Liver (tissue), 9 donors: Measurements from ENCODE around the gene EXOC4. TPM values are rescaled to one million over a fixed set of nuclear protein-coding genes. Genes with fewer than 3 reads are reported as not detected.

Experiments
- DNase-seq: peaks from one replicate; pipeline ENCODE4 v3.0.0-alpha.2; 2017; ENCODE audit warnings: low spot score
- H3K27ac ChIP-seq, 2 donors: one replicate each; pipeline ENCODE4 v1.7.0; 2013; ENCODE audit warnings: inconsistent platforms in 2 of 2, low read length in 2 of 2, control low read depth in 1 of 2, low read depth in 1 of 2, mild to moderate bottlenecking in 1 of 2
- H3K27me3 ChIP-seq, 4 donors: one replicate each; pipeline versions ENCODE4 v1.6.1 to v1.7.0; 2013; ENCODE audit warnings: low read length in 3 of 4, inconsistent platforms in 1 of 4, mild to moderate bottlenecking in 1 of 4, moderate library complexity in 1 of 4; ENCODE audit not compliant: control insufficient read depth in 4 of 4, insufficient read depth in 4 of 4
- H3K36me3 ChIP-seq, 4 donors: one replicate each; pipeline versions ENCODE4 v1.6.1 to v1.7.0; 2013; ENCODE audit warnings: low read length in 3 of 4, mild to moderate bottlenecking in 3 of 4, low read depth in 1 of 4, moderate library complexity in 1 of 4; ENCODE audit not compliant: control insufficient read depth in 4 of 4, insufficient read depth in 3 of 4
- H3K4me1 ChIP-seq, 4 donors: one replicate each; pipeline versions ENCODE4 v1.6.1 to v1.7.0; 2013; ENCODE audit warnings: low read length in 3 of 4, mild to moderate bottlenecking in 3 of 4, moderate library complexity in 1 of 4; ENCODE audit not compliant: control insufficient read depth in 4 of 4, insufficient read depth in 4 of 4
- H3K4me3 ChIP-seq, 3 donors: one replicate each; pipeline versions ENCODE4 v1.6.1 to v1.7.0; 2013; ENCODE audit warnings: low read length in 3 of 3, control low read depth in 1 of 3, low read depth in 1 of 3, mild to moderate bottlenecking in 1 of 3
- H3K9ac ChIP-seq, 2 donors: one replicate each; pipeline ENCODE4 v1.7.0; 2013; ENCODE audit warnings: low read length in 2 of 2, mild to moderate bottlenecking in 2 of 2, moderate library complexity in 2 of 2, control low read depth in 1 of 2, low read depth in 1 of 2
- H3K9me3 ChIP-seq, 4 donors: one replicate each; pipeline versions ENCODE4 v1.6.1 to v1.7.0; 2013; ENCODE audit warnings: low read length in 3 of 4; ENCODE audit not compliant: control insufficient read depth in 4 of 4
- EGR1 ChIP-seq, 2 donors: IDR thresholded peaks; 2 replicates each; pipeline ENCODE4 v1.6.1; 2016 to 2018; ENCODE audit warnings: antibody characterized with exemption in 2 of 2, low read depth in 2 of 2
- FOXA1 ChIP-seq: IDR thresholded peaks from 2 replicates; pipeline ENCODE4 v1.6.1; 2016; ENCODE audit warnings: antibody characterized with exemption
- FOXA2 ChIP-seq: IDR thresholded peaks from 2 replicates; pipeline ENCODE4 v1.6.1; 2016; ENCODE audit warnings: antibody characterized with exemption
- GABPA ChIP-seq, 2 donors: IDR thresholded peaks in 1 of 2; conservative IDR thresholded peaks in 1 of 2; 2 replicates each; pipeline ENCODE4 v1.6.1; 2016; ENCODE audit warnings: antibody characterized with exemption in 2 of 2, mild to moderate bottlenecking in 1 of 2, moderate library complexity in 1 of 2
- HNF4A ChIP-seq, 2 donors: conservative IDR thresholded peaks; 2 replicates each; pipeline ENCODE4 v1.6.1; 2016; ENCODE audit warnings: antibody characterized with exemption in 2 of 2, mild to moderate bottlenecking in 2 of 2
- HNF4G ChIP-seq: IDR thresholded peaks from 2 replicates; pipeline ENCODE4 v1.6.1; 2016; ENCODE audit warnings: antibody characterized with exemption
- JUND ChIP-seq, 2 donors: IDR thresholded peaks; 2 replicates each; pipeline ENCODE4 v1.6.1; 2016; ENCODE audit warnings: antibody characterized with exemption in 2 of 2
- NR2F2 ChIP-seq: IDR thresholded peaks from 2 replicates; pipeline ENCODE4 v1.6.1; 2016; ENCODE audit warnings: antibody characterized with exemption
- RAD21 ChIP-seq, 2 donors: IDR thresholded peaks; 2 replicates each; pipeline ENCODE4 v1.6.1; 2016; ENCODE audit warnings: antibody characterized with exemption in 2 of 2, mild to moderate bottlenecking in 2 of 2
- RXRA ChIP-seq, 2 donors: IDR thresholded peaks; 2 replicates each; pipeline ENCODE4 v1.6.1; 2017 to 2018; ENCODE audit warnings: antibody characterized with exemption in 2 of 2, mild to moderate bottlenecking in 1 of 2
- SP1 ChIP-seq: IDR thresholded peaks from 2 replicates; pipeline ENCODE4 v1.6.1; 2018; ENCODE audit warnings: antibody characterized with exemption, mild to moderate bottlenecking
- TAF1 ChIP-seq: conservative IDR thresholded peaks from 2 replicates; pipeline ENCODE4 v1.6.1; 2016; ENCODE audit warnings: antibody characterized with exemption, mild to moderate bottlenecking
- YY1 ChIP-seq: IDR thresholded peaks from 2 replicates; pipeline ENCODE4 v1.6.1; 2016; ENCODE audit warnings: antibody characterized with exemption, mild to moderate bottlenecking
- WGBS: extraction: QIAGEN DNeasy Blood & Tissue Kit; methylation state at CpG from one replicate; pipeline ENCODE4 v1.1.7; 2013; 5-methylcytosine and 5-hydroxymethylcytosine counted together
- polyA plus RNA-seq, 2 donors: library from polyadenylated mRNA; stranded (reverse) in 1 of 2; unstranded in 1 of 2; fragments of 200-250 nt in 1 of 2; fragments of >200 nt in 1 of 2; fragmentation: Nextera tagmentation in 1 of 2; extraction: Ambion mirVana in 1 of 2; gene quantifications; one replicate each; pipeline versions ENCODE4 v1.2.1 to v1.2.3, GENCODE V29; 2013 to 2015
- total RNA-seq, 2 donors: library from RNA; depleted of rRNA; stranded (reverse); fragments of >200 nt; gene quantifications; one replicate each; pipeline ENCODE4 v1.2.3, GENCODE V29; 2014
- TF ChIP-seq, protein P1 (sequence below): IDR thresholded peaks from 2 replicates; pipeline ENCODE4 v1.6.1; 2016; ENCODE audit warnings: antibody characterized with exemption
- TF ChIP-seq, protein P2 (sequence below): fragments of 150-350 bp; IDR thresholded peaks from 2 replicates; pipeline ENCODE4 v1.5.1; 2017; ENCODE audit warnings: improper control_type of control experiment, low read depth, low read length; ENCODE audit not compliant: missing input control
- TF ChIP-seq, protein P3 (sequence below): IDR thresholded peaks from 2 replicates; pipeline ENCODE4 v1.6.1; 2016; ENCODE audit warnings: antibody characterized with exemption, mild to moderate bottlenecking
- TF ChIP-seq, protein P4 (sequence below): IDR thresholded peaks from 2 replicates; pipeline ENCODE4 v1.6.1; 2016; ENCODE audit warnings: antibody characterized with exemption
- TF ChIP-seq, protein P5 (sequence below): IDR thresholded peaks from 2 replicates; pipeline ENCODE4 v1.6.1; 2016; ENCODE audit warnings: antibody characterized with exemption
- donor health status: healthy.
- donor health status: healthy.
- donor health status: healthy.
- donor health status: healthy.
- donor health status: healthy.

Gene EXOC4
- total and polyA plus RNA-seq, 4 donors = 9.5 to 55.9 (median 23.6) TPM

DNA sequence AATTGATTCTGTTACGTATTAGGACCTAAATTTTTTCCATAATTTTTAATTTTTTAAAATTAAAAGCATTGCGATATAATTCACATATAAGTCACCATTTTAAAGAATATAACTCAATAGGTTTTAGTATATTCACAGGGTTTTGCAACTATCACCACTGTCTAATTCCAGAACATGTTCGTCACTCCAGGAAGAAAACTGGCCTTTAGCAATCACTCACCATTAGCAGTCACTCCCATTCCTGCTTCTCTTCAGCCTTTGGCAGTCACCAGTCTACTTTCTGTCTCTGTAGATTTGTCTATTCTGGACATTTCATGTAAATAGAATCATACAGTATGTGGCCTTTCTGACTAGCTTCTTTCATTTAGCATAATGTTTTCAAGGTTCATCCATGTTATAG is 176.5 kb downstream of the EXOC4 start:
- no peak for DNase-seq
- Histone ChIP-seq H3K9me3 (no peaks in the 10 kb centered on the region), H3K27me3 (no peaks in the 10 kb centered on the region), H3K4me3 (no peak overlapping the region), H3K27ac (no peak overlapping the region), H3K4me1 (no peaks in the 10 kb centered on the region), H3K9ac (no peak overlapping the region), H3K36me3 (no peaks in the 10 kb centered on the region)
- WGBS = 97% methylated on average over 3 of the region's 3 CpGs
- TF ChIP-seq RXRA (IDR thresholded peaks at IDR 0.05) (no peak), TAF1 (no peak)
- TF ChIP-seq, protein P1, sequence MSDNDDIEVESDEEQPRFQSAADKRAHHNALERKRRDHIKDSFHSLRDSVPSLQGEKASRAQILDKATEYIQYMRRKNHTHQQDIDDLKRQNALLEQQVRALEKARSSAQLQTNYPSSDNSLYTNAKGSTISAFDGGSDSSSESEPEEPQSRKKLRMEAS = no peak
- TF ChIP-seq, protein P2, sequence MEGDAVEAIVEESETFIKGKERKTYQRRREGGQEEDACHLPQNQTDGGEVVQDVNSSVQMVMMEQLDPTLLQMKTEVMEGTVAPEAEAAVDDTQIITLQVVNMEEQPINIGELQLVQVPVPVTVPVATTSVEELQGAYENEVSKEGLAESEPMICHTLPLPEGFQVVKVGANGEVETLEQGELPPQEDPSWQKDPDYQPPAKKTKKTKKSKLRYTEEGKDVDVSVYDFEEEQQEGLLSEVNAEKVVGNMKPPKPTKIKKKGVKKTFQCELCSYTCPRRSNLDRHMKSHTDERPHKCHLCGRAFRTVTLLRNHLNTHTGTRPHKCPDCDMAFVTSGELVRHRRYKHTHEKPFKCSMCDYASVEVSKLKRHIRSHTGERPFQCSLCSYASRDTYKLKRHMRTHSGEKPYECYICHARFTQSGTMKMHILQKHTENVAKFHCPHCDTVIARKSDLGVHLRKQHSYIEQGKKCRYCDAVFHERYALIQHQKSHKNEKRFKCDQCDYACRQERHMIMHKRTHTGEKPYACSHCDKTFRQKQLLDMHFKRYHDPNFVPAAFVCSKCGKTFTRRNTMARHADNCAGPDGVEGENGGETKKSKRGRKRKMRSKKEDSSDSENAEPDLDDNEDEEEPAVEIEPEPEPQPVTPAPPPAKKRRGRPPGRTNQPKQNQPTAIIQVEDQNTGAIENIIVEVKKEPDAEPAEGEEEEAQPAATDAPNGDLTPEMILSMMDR = no peak

DNA sequence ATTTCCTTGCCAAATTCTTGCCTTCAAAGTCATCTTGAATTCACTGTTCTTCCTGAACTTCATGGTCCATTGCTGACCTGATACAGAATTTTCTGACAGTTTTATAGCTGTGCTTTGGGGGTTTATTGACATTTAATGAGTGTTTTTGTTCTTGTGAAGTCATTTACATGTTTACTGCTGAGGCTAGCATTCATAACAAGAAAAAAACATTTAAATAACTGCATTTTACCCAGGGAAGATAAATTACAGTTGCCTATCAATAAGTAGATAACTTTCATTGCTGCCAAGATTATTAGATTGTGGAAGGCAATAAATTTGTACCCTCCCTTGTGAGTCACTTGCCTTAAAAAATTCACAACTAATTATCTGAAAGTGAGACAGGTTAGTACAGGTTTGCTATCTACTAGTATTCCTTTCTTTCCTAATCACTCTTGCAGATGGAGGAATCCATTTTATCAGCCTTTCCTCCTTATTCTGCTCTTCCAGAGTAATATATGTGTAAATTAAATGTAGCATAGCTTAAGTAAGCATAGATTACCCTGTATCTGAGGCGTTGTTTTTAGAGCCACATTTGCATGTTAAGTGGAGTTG is 178.4 kb downstream of the EXOC4 start:
- TF ChIP-seq TAF1 (no peak), HNF4A (conservative IDR thresholded peaks at IDR 0.05) (no peak), EGR1 (IDR thresholded peaks at IDR 0.05; ENCODE audit: low read depth in 2 of 2) (no peak), FOXA2 (no peak), JUND (IDR thresholded peaks at IDR 0.05) (no peak), RAD21 (IDR thresholded peaks at IDR 0.05) (no peak), HNF4G (no peak), FOXA1 (no peak), YY1 (no peak), GABPA (IDR thresholded peaks at IDR 0.05 in 1 of 2, conservative IDR thresholded peaks at IDR 0.05 in 1 of 2) (no peak), RXRA (IDR thresholded peaks at IDR 0.05) (no peak), NR2F2 (no peak), SP1 (no peak)
- TF ChIP-seq, protein P3, sequence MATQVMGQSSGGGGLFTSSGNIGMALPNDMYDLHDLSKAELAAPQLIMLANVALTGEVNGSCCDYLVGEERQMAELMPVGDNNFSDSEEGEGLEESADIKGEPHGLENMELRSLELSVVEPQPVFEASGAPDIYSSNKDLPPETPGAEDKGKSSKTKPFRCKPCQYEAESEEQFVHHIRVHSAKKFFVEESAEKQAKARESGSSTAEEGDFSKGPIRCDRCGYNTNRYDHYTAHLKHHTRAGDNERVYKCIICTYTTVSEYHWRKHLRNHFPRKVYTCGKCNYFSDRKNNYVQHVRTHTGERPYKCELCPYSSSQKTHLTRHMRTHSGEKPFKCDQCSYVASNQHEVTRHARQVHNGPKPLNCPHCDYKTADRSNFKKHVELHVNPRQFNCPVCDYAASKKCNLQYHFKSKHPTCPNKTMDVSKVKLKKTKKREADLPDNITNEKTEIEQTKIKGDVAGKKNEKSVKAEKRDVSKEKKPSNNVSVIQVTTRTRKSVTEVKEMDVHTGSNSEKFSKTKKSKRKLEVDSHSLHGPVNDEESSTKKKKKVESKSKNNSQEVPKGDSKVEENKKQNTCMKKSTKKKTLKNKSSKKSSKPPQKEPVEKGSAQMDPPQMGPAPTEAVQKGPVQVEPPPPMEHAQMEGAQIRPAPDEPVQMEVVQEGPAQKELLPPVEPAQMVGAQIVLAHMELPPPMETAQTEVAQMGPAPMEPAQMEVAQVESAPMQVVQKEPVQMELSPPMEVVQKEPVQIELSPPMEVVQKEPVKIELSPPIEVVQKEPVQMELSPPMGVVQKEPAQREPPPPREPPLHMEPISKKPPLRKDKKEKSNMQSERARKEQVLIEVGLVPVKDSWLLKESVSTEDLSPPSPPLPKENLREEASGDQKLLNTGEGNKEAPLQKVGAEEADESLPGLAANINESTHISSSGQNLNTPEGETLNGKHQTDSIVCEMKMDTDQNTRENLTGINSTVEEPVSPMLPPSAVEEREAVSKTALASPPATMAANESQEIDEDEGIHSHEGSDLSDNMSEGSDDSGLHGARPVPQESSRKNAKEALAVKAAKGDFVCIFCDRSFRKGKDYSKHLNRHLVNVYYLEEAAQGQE = no peak
- TF ChIP-seq, protein P1 = no peak
- TF ChIP-seq, protein P4, sequence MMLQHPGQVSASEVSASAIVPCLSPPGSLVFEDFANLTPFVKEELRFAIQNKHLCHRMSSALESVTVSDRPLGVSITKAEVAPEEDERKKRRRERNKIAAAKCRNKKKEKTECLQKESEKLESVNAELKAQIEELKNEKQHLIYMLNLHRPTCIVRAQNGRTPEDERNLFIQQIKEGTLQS = no peak
- TF ChIP-seq, protein P2 = no peak
- TF ChIP-seq, protein P5, sequence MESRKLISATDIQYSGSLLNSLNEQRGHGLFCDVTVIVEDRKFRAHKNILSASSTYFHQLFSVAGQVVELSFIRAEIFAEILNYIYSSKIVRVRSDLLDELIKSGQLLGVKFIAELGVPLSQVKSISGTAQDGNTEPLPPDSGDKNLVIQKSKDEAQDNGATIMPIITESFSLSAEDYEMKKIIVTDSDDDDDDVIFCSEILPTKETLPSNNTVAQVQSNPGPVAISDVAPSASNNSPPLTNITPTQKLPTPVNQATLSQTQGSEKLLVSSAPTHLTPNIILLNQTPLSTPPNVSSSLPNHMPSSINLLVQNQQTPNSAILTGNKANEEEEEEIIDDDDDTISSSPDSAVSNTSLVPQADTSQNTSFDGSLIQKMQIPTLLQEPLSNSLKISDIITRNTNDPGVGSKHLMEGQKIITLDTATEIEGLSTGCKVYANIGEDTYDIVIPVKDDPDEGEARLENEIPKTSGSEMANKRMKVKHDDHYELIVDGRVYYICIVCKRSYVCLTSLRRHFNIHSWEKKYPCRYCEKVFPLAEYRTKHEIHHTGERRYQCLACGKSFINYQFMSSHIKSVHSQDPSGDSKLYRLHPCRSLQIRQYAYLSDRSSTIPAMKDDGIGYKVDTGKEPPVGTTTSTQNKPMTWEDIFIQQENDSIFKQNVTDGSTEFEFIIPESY = no peak

More for the DNA sequence above, 178.4 kb downstream of the EXOC4 start:
- DNase-seq = no peak
- no peaks in the 10 kb centered on the region for H3K36me3 ChIP-seq
- no peaks in the 10 kb centered on the region for H3K4me1 ChIP-seq
- no peaks in the 10 kb centered on the region for H3K9me3 ChIP-seq
- no peaks in the 10 kb centered on the region for H3K27me3 ChIP-seq
- no peak overlapping the region for H3K9ac ChIP-seq
- H3K4me3 ChIP-seq = no peak overlapping the region
- WGBS = 92% methylated on average over 1 of the region's 1 CpG
- no peak overlapping the region for H3K27ac ChIP-seq
